NOMO-1 treated with dmso at 0.1 percent for 144 hours (cell line): ENCODE results near the gene USP48.
A peak's percentile ranks its signal among the peaks of the same experiment; 100 is the strongest.
"Not testable (repeated sequence)": the region's sequence is repeated elsewhere in the genome, so short reads cannot be mapped to it uniquely, and the experiment has no call there.

Experiments
- DNase-seq: peaks from one replicate; lab custom pipeline; 2025; ENCODE audit not compliant: unreplicated experiment; lab: John Stamatoyannopoulos, UW

The USP48 gene, protein sequence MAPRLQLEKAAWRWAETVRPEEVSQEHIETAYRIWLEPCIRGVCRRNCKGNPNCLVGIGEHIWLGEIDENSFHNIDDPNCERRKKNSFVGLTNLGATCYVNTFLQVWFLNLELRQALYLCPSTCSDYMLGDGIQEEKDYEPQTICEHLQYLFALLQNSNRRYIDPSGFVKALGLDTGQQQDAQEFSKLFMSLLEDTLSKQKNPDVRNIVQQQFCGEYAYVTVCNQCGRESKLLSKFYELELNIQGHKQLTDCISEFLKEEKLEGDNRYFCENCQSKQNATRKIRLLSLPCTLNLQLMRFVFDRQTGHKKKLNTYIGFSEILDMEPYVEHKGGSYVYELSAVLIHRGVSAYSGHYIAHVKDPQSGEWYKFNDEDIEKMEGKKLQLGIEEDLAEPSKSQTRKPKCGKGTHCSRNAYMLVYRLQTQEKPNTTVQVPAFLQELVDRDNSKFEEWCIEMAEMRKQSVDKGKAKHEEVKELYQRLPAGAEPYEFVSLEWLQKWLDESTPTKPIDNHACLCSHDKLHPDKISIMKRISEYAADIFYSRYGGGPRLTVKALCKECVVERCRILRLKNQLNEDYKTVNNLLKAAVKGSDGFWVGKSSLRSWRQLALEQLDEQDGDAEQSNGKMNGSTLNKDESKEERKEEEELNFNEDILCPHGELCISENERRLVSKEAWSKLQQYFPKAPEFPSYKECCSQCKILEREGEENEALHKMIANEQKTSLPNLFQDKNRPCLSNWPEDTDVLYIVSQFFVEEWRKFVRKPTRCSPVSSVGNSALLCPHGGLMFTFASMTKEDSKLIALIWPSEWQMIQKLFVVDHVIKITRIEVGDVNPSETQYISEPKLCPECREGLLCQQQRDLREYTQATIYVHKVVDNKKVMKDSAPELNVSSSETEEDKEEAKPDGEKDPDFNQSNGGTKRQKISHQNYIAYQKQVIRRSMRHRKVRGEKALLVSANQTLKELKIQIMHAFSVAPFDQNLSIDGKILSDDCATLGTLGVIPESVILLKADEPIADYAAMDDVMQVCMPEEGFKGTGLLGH

DNA sequence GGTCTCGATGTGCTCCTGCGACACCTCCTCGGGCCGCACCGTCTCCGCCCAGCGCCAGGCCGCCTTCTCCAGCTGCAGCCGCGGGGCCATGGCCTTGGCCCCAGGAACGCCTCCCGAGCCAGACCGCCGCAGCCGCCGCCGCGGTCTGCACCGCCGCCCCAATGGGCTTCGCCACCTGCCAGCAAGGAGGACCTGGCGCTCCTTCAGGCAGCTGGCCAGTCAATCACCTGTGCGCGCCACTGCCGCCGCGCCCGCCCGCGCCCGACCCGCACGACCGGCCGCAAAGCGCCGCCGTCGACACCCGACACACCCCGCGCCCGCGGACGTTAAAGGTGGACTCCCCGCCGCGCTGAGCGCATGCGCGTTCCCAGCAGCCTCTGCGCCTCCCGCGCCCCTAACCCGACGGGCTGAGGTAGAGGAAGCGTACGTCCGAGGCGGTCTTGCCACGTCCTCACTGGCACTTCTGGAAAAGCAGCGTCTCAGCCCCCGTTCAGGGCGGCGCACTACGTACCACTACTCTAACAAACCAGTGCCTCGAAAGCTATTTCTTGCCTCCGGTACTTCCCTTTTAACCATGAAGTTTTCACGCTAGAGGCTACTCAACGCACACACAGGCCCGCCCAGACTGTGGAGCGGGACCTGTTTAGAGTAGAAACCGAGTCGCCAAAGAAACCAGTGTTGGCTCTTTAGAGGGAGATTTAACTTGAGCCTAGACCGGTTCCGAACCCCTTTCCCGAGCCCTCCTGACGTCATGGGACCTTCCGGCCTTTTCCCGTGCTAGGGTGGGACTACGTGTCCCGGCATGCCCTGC, at the start of gene USP48:
Gene USP48 (minus strand): TSS at position 282 of the 811 bp plus-strand sequence. CDS start 192 bp downstream, at position 90.
- peak; percentile 93 for DNase-seq

DNA sequence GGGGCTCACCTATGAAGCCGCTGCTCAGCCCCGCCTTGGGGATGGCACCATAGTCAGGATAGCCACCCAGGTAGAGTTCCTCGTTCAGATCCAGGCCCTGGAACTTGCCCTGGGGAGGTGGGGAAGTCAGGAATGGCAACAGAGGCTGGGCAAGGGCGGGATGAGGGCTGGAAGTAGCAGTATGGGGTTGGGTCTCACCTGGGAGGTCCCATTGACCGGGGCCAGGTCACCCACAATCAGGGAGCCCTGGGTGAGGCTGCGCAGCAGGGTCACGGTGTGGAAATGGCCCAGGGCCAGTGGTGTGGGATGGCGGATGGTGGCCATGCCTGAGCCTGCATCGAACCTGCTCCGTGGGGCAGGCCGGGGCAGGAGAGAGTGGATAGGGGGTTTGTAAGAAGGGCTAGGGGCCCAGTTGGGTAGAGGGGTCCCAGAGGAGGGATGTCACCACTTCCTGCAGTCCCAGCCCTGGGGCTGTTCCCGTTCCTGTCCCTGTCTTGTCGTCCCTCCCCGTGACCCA, 48.6 kb upstream of the USP48 start:
- no peak for DNase-seq

DNA sequence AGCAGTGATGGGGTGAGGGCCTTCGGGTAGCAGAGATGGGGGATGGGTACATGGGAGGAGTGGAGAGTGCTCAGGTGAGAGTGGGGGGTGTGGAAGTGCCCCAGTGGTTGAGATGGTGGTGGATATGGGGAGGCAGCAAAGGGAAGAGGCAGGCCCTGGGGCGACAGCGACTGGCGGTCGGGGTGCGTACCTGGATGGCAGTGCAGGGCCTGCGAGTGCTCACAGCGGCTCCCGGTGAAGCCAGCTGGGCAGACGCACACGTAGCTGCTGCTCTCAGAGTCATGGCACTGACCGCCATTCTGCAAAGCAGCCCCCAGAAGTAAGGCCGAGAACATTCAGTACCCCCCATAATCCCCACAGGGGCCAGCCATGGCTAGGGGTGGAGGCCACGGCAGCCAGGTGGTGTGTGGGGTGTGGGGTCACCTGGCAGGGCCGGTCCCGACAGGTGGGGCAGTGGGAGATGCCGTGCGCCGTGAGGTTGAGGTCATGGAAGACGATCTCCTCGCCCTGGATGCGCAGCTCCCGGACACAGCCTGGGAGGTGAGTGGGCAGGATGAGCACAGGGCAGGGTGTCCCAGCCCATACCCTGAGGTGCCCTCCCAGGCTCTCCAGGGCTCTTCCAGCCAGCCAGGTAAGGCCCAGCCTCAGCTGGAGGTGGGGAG, 48.0 kb upstream of the USP48 start:
- DNase-seq, result no peak

DNA sequence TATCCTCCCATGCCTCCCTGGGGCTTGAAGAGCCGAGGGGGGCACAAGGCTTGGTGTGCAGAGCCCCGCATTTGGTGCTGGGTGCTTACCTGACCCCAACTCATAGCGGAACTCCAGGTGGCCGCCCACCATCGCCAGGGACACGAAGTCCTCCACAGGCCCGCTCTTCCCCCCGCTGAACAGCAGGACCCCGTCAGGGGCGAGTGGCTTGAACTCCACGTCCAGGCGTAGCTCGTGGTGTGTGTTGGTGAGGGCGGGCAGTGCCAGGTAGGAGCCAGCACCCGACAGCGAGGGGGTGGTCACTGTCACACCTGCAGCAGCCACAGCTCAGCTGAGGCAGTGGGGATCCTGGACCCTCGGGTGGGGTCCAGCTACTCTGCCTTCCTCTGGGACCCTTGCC, 46.3 kb upstream of the USP48 start:
- DNase-seq, result no peak

DNA sequence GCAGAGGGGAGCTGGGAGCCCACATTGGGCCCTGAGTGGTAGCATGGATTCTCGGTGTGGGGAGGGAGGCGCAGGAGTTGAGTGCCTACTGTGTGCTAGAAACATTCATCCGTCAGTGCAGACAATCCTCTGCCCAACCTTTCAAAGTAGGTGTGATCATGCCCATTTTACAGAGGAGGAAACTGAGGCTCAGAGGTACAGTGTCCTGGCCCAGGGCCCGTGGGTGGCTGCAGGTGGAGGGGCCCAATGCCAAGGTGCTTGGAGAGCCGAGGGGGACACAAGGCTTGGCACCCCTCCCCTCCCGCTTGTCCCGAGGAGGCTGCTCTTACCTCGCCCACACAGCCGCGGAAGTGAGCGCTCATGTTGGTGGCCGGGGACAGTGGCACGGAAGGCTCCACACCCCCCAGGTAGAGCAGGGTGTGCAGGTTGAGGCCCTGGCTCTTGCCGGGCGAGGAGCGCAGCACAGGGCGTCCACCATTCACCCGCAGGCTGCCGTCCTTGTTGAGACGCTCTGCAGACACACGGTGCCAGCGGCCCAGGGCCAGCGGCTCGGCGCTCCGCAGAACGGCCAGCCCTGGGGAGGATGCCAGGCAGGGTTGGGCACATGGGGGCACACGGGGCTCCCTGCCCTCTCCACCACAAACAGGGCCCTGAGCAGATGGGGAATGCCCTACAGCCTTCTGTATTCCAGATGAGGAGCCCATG, 45.7 kb upstream of the USP48 start:
- DNase-seq, result no peak

DNA sequence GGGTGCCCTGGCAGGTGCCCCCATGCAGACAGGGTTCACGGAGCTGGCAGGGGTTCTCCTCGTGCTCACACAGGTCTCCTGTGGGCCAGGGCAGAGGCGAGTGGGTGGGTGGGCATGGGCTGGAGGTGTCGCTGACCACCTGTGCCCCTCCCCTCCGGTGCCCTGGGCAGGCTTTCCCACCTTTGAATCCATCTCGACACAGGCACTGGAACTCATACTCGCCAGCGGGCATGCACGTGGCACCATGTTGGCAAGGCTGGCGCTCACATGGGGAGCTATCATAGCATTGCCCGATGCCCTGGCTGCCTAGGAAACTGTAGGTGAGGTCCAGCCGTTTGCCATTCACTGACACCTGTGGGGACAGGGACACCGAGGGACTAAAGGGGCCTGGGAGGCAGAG, 45.1 kb upstream of the USP48 start:
- DNase-seq, result no peak

DNA sequence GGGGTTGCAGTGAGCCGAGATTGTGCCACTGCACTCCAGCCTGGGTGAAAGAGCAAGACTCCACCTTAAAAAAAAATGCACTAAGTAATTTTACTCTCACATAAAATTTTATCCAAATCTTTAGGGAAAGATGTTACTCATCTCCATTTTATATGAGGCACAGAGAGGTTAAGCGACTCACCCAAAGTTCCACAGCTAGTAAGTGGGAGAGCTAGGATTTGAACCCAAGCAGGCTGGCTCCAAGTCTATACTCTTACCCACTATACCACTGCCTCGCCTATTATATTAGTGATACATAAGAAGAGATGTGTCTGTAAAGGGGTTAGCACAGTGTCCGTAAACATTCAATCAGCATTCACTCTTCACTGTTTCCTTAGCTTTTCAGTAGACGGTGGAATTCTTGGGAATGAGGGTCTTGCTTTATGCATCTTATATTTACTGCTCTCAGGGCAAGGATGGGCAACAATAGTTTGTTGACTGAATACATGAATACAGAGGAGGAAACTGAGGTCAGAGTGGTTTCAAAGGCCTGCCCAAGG, 44.3 kb upstream of the USP48 start:
- no peak for DNase-seq

DNA sequence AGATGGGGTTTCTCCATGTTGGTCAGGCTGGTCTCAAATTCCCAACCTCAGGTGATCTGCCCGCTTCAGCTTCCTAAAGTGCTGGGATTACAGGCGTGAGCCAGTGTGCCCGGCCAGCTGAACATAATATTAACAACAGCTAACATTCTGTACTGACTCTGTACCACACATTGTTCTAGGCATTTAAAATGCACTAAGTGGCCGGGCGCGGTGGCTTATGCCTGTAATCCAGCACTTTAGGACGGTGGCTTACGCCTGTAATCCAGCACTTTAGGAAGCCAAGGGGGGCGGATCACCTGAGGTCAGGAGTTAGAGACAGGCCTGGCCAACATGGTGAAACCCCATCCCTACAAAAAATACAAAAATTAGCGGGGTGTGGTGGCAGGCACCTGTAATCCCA, 43.7 kb upstream of the USP48 start:
- DNase-seq, result not testable (repeated sequence)

DNA sequence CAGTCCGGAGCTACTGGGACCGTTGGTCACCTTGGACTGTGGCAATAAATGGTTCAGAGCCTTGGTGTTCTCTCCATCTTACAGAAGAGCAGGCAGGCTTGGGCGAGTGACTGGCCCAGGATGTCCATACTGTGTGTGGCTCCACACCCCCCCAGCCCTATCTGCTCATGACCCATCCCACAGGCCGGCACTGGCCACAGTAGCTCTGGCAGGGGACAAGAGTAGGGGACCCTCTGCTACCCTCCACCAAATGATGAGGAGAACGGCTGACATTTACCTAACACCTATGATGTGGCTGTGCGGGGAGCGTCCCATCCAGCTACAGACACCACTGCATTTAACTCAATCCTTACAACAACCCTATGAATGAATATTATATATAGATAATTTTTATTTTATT, 42.4 kb upstream of the USP48 start:
- DNase-seq, result no peak

DNA sequence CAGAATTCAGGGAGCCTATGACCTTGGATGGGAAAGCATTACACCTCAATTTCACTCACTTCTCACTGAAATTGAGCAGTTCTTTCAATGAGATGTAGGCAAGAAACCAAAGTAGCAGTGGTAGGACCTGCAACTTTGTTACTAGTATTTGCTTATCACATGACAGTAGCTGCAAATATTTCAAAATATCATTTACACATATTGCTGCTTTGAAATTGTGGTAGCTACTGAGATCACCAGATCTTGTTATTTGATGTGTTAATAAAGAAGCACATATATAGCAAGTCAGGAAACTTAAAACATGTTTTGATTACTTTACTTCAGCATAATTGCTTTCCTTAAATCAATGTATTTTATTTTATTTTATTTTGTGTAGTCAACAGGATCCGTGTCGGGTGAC, 42.0 kb upstream of the USP48 start:
- DNase-seq, result no peak

DNA sequence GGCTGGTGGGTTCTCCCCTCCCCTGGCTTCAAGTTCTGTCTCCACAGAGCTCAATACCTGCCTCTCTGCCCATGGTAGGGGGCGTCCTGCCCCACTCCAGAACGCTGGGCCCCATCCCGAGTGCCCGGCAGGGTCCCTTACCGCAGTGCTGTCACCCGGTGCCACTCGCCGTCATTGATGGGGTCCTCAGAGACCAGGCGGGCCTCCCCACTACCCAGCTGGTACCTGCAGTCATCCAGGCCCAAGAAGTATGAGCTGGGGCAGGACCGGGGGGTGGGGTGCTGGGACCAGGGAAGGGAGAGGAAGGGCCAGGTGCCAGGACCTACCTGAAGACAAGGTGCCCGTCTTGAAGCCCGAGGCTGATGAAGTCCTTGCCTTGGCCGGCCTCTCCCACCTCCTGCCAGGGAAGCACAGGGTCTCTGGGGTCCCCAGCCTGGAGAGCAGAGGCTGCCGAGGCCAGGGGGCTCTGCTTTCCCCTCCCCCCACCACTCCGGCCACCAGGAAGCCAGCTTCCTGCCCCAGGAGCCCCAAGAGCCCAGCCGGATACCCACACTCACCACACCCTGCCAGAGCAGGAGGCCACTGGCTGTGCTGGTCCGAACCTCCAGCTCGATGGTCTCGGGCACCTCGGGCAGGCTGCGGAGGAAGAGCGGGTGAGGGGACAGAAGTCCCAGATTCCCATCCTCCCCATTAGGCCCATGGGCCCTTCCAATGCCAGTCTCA, 41.2 kb upstream of the USP48 start:
- DNase-seq, result no peak

DNA sequence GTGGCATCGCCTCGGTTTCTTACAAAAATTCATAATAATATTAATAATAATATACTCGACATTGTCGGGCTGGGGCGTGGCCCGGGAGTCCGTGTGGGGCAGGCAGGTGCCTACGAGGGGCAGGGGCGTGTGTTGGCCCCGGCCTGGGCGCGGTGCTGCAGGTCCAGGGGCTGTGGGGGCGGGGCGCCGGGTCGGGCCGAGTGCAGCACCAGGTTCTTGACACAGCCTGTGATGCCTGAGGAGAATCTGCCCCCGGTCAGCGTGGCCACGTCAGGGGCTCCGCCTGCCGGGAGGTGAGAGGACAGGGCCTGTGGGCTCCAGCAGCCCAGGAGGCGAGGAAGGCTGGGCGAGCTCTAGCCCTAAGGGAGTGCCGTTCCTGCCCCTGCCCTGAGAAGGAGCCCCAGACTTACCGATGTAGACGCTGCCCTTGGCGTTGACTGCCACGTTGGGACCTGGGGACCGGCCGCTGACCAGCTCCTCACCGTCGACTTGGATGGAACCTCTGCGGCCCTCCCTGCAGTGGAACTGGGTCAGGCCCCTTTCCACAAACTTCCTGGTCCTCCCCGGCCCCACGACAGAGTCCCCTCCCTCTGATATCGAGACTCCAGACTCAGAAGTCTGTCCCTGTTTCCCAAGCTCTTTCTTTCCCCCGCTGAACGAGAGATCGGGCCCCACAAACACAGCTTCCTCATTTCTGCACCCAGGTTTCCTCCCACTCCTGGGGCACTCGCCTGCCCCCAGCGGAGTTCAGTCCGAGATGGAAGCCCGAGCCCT, 40.4 kb upstream of the USP48 start:
- DNase-seq, result no peak

DNA sequence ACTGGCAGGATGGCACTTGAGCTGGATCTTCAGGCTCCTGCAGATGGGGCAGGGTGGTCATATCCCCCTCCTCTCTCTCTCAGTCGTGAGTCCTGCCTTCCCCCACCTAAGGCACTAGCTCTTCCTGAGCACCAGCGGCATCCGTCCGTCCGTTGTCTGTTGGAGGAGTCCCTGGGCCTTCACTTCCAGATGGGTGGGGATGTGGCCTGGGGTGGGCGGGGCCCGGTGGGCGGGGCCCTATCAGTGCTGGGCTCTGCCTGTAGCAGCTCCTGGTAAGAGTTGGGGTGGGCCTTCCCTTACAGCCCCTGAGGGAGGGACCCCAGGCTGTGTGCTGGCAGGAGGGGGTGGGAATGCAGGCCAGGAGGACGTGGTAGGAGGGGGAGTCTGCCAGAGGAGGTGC, 39.4 kb upstream of the USP48 start:
- no peak for DNase-seq

DNA sequence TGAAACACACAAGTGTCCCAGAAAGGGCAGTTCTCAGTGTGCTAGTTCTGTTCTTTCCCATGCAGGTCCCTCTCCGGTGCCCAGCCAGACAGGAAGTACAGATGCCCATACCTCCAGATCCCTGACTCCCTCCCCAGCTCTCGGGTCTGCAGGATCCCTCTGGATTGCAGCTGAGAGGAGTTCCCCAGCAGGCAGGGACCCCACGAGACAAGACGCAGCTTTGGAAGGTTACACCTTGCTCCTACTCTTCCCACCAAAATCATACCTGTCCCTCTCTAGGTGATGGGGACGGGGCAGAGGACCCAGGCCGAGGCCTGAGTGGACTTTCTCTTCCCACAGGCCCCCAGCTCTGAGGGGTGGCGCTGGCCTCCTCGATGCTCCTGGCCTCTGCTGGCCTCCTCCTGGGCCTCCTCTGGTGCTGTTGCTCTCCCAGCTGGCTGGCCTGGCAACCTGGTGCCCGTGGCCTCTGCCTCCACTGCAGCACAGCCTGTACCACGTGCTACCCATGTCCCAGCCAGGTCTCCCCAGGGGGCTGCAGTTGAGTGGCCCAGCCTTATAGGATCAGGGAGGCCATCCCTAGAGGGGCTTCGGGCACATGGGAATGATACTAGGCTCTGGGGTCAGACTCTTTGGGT, 38.6 kb upstream of the USP48 start:
- no peak for DNase-seq

DNA sequence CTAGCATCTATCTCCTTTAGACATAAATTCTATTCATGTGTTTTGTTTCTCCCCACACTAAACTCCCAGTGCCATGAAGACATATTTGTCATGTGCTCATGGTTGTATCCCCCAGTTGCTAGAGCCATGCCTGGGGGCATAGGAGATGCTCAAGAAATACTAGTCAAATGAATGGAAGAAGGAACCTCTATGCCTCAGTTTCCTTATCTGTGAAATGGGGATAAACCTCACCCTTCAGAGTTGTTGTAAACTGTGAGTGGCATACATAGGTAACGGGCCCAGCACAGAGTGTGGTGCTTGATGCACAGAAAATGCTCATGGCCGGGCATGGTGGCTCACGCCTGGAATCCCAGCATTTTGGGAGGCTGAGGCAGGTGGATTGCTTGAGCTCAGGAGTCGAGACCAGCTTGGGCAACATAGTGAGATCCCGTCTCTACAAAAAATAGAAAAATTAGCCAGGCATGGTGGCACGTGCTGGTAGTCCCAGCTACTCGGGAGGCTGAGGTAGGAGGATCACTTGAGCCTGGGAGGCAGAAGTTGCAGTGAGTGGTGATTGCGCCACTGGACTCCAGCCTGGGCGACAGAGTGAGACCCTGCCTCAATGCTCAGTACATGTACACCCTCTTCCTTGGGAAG, 37.8 kb upstream of the USP48 start:
- DNase-seq, result no peak

DNA sequence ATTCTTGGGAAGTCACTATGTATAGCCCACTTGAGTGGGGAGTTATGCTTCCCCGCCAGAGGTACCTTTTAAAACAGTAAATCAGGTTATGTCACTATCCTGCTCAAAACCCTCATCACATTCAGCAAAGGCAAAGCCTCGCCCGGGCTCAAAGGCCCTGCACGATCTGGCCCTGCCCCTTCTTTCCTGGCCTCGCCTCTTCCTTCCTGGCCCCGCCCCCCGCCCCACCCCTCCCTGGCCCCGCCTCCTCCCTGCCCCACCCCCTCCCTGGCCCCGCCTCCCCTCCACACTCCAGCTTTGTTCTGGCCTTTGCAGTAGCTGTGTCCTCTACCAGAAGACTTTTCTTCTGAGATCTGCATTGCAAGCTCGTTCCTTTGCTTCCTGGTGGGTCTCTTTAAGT, 35.7 kb upstream of the USP48 start:
- peak; percentile 48 for DNase-seq
